GM12865 (cell line): Measurements from ENCODE around the gene MNX1.

ENCODE experiments used
- DNase-seq: peaks from one replicate; pipeline ENCODE4 v3.0.0; 2010; ENCODE audit warnings: low read depth
- H3K4me3 ChIP-seq: 2 replicates; pipeline ENCODE4 v1.5.1; 2011; ENCODE audit warnings: mild to moderate bottlenecking, low read depth, low read length, control low read depth
- CTCF ChIP-seq: IDR thresholded peaks from 2 replicates; pipeline ENCODE4 v1.5.1; 2011; ENCODE audit warnings: low read length, control low read depth, low read depth, inconsistent platforms; ENCODE audit not compliant: insufficient read depth; ENCODE audit errors: missing control alignments

Gene MNX1

DNA sequence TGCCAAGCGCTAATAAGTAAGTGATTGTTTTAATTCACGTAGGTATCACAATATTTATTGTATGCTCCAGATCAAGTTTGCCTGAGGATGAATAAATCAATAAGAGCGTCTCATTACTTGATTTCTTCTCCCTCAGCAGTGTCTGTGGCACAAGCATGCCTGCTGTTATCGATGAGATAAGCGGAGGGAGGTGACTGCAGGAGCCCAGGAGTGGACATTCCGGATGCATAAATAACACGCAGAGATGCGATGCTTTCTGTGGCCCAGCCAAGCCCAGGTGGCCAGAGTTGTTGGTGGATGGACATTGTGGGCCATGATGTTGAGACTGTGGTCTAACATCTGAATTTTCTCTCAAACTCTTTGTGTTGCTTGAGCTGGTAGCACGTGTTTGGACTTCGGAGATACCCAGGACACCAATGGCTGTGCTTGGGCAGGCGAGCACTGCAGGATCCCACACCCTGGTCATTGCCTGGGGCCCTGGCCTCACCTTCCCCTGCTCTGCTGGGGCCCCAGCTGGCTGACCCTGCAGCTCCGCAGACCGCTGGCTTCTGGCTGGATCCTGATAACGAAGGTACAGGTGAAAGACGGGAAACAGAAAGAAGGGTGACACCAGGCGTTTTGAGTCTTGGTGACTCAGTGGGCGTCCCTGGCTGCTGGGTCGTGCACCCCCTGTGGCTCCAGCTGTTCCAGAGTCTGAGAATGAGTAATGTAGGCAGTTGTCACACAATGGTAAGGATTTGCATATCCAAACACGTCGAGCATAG is 31.2 kb upstream of the MNX1 start:
- no peak for DNase-seq
- no peak for TF ChIP-seq CTCF
- H3K4me3 ChIP-seq, result no peak overlapping the region

DNA sequence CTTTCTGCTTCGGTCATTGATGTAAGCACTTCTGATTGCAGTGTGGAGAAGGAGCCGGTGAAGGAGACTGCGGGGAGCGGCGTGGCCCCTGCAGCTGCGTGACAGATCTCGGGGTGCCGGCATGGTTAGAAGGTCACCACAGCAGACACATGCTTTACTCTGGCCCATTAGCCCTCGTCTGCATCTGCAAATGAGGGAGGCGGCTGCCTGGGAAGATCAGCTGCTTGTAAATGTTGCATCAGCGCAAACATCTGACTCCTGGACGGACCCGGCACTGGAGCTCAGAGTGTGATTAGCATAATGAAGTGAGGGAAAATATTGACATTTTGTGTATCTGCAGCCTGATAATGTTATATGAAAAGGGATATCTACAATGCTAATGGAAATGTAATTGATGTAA is 30.5 kb upstream of the MNX1 start:
- DNase-seq, result no peak
- TF ChIP-seq CTCF, result no peak
- H3K4me3 ChIP-seq, result no peak overlapping the region

DNA sequence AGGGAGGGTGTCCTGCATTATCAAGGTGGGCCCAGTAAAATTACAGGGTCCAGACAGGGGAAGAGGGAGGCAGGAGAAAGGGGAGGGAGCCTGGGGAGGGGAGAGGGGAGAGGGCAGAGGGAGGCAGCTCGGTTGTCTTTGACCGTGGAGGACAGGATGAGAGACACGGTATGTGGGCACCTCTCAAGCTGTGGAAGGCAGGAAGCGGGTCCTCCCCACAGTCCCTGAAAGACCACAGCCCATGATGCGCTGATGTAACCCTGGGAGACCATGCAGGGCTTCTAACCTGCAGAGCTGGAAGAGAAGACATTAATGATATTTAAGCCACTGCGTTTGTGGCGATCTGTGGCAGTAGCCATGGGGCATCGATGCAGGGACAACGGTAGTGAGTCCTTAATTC is 27.2 kb upstream of the MNX1 start:
- no peak for DNase-seq
- H3K4me3 ChIP-seq, result no peak overlapping the region
- TF ChIP-seq CTCF, result no peak

DNA sequence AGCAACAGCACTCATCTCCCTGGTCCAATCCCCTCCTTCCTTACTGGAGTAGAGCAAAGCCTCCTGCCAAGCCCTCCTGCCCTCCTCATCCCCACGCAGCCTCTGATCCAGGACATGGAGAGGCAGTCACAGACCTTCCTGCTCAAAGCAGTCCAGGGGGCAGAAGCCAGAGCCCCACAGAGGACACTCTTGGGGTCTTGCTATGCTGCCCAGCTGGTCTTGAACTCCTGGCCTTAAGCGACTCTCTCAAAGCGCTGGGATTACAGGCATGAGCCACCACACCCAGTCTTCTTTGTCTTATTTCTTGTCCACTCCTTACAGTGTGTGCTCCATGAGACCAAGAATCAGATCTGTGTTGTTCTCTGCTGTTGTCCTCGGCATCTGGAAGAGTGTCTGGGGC is 26.6 kb upstream of the MNX1 start:
- no peak for TF ChIP-seq CTCF
- no peak for DNase-seq
- H3K4me3 ChIP-seq, result no peak overlapping the region

DNA sequence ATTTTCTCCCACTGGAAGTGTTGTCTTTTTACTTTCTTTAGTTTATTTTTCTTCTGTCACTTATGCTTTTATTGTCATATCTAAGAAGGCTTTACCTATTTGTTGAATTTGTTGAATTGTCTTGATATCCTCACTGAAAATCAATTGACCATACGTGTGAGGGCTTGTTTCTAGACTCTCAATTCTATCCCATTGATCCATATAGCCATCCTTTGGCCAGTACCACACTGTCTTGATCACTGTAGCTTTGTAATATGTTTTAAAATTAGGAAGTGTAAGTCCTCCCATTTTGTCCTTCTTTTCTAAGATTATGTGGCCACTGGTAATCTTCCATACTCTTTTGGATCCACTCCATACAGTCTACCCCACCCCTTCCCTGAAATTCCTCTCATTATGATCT is 25.5 kb upstream of the MNX1 start:
- no peak for DNase-seq
- no peak overlapping the region for H3K4me3 ChIP-seq
- no peak for TF ChIP-seq CTCF

GRCh38 chr7:157035302-157035701 is 24.8 kb upstream of the MNX1 start:
- H3K4me3 ChIP-seq, result no peak overlapping the region
- no peak for DNase-seq
- TF ChIP-seq CTCF, result no peak
